ENCODE measurements around the gene ZNRF3.
"Not testable (repeated sequence)": the region's sequence is repeated elsewhere in the genome, so short reads cannot be mapped to it uniquely, and the experiment has no call there.

The ZNRF3 gene

DNA sequence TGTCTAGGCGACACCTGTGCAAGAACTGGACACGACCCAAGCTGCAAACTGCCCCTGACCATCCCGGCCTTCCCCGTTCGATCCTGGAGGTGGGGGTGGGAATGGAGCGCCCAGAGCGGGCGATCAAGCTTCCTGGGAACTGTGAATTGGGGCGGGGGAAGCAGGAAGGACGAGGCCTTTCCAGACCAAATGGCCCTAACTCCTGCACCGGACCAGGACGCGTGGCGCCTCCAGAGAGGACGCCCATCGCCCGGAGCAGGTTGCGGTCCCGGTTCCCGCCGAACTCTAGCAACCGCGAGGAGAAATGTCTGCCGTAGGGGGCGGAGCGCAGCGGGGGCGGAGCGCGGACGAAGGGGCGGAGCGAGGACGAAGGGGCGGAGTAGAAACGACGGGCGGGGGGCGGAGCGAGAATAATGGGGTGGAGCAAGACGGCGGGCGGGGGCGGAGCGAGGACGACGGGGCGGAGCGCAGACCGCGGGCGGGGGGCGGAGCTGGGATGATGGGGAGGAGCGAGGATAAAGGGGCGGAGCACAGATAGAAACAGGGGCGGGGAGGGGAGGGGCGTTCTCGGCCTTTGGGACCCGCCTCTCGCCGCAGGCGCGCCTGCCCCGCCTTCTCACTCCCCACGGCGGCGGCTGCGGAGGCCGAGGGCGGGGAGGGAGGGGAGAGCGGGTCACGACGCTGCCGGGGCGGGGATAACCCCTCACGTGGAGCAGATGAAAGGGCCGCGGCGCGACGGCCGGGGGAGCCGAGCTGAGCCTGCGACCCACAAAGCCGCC, at the start of gene ZNRF3:
Gene ZNRF3 (plus strand): TSS at position 695 of the 779 bp plus-strand sequence. CDS start 195 bp downstream, outside the sequence.
- peak; percentile 96 for DNase-seq (ENCODE audit: low spot score)

DNA sequence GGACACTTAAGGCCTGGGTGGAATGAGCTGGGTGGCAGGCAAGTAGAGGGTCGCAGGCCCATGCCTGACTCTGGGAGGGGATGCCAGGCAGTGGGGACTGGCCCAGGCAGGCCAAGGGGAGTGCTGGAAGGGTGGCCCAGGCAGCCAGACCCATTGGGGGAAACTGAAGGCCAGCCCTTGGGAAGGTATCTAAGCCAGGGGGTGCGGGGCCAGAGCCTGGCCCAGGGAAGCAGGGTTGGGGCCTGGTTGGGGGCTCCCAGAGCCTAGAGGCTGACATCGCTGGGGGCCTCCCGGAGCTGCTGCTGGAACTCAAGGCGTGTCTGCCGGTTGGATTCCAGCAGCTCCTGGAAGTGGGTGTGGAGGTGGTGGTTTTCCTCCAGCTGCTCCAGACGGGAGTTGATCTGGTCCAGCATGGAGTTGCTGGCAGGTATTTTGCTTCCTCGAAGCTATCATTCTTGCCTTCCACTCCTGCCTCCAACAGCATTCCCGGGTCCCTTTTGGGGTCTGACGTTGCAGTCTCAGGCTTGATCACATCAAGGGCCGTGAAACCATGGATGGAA, 47.7 kb upstream of the ZNRF3 start:
- DNase-seq (ENCODE audit: low spot score) = no peak

DNA sequence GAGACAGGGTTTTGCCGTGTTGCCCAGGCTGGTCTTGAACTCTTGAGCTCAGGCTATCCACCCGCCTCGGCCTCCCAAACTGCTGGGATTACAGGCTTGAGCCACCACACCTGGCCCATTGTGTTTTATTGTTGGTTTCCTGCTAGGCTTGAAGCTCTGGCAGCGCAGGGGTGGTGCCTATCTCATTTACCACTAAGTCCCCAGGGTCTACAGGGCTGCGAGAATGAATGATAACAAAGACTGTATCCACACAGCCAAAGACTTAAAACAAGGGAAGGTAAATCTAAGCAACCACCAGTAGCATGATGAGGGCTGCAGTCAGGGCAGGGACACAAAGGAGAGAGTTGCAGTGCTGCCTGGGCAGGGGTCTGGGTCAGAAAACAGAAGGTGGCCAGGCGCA, 45.7 kb upstream of the ZNRF3 start:
- no peak for DNase-seq (ENCODE audit: low spot score)

DNA sequence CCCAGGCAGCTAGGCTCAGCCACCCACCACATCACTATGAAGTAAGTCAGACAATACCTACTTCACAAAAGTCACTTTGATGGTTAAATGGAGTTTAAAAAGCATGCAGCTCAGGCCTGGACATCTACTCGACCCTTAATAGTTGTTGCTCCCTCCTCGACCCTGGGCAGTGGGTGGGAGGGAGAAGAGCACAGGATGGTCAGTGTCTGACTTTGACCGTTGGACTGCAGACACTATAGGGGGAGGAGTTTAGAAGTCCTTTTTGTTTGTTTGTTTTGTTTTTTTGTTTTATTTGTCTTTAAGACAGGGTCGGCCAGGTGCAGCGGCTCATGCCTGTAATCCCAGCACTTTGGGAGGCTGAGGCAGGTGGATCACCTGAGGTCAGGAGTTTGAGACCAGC, 44.4 kb upstream of the ZNRF3 start:
- no peak for DNase-seq (ENCODE audit: low spot score)

DNA sequence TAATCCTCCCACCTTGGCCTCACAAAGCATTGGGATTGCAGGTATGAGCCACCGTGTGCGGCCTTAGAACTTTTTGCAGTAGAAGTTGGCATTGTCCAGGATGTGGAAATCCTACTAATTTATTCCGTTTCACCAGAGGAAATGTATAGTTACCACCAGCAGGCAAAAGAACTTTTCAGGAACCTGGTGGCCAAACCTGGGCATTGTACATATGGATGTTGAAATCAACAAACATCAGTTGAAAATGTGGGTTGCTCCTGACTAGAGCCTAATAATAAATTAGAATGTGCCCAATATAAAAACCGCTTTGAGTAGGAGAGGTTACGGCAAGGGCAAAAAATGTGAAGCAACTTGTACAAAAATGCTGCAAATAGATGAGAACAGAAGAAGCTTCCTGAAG, 42.3 kb upstream of the ZNRF3 start:
- DNase-seq (ENCODE audit: low spot score) = no peak

DNA sequence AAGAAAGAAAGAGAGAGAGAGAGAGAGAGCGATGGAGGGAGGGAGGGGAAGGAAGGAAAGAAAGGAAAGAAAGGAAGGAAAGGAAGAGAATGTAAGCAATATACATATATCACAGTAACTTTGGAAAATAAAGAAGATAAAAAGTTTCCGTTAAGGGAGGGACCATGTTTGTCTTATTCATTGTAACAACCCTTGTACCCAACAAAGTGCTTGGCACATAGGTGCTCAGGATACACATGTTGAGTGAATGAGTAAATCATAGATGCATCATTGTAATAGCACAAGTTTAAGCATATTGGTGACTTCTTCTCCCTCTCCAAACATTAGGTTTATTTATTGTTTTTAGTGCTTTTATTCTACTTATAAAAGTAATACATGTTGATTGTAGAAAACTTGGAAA, 39.7 kb upstream of the ZNRF3 start:
- no peak for DNase-seq (ENCODE audit: low spot score)

DNA sequence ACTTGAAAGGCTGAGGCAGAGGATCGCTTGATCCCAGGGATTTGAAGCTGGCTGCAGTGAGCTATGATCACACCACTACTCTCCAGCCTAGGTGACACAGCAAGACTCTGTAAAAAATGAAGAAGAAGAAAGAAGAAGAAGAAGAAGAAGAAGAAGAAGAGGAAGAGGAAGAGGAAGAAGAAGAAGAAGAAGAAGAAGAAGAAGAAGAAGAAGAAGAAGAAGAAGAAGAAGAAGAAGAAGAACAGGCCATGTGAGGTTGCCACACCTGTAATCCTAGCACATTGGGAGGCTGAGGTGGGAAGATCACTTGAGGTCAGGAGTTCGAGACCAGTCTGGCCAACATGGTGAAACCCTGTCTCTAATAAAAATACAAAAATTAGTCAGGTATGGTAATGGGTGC, 39.1 kb upstream of the ZNRF3 start:
- not testable (repeated sequence) for DNase-seq (ENCODE audit: low spot score)

DNA sequence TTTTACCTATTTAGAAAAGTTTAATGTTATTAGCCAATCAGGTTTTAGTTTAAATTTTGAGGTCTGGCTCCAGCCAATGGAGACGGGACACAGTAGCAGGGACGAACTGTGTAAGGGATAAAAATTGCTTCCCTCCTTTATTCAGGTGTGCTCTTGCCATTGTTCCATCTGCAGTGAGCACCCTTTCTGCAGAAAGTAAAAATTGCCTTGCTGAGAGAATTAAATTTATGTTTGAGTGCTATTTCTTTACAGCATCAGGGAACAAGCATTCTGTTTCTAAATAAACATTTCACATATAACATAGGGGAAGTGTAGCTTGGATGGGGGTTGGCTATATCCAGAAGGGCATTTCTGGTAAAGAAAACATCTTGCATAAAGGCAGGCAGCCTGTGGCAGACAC, 36.4 kb upstream of the ZNRF3 start:
- DNase-seq (ENCODE audit: low spot score) = no peak

DNA sequence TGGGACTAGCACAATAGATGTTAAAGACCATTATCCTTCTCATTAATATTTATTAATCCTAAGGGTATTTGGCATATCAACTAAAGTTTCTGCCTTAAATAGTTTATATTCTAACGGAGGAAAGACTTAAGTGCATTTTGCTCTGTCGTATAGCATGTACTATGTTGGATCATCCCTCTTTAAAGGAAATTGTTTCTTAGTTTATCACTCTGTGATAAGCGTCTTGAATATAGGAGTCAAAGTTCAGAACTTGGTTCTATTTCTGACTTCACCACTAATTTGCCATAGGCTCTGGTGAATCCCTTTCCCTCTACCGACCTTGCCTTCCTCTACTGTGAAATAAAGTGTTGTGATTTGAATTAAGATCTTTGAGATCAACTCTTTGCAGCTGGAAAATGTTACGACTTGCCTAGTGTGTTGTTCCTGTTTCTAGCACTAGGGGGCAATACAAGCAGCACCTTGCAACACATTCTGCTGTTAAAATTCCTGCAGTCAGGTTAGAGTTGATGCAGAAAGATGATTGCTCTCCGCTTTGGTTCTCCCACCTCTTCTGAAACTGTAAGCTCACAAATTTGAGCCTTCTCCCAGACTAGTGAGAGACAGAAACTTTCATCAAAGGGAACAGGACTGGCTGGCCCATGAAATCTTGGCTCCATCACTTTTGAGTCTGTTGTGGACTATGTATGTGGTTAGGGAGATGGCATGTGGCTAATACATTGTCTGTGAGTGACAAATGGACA, 27.8 kb upstream of the ZNRF3 start:
- DNase-seq (ENCODE audit: low spot score) = peak; percentile 89

DNA sequence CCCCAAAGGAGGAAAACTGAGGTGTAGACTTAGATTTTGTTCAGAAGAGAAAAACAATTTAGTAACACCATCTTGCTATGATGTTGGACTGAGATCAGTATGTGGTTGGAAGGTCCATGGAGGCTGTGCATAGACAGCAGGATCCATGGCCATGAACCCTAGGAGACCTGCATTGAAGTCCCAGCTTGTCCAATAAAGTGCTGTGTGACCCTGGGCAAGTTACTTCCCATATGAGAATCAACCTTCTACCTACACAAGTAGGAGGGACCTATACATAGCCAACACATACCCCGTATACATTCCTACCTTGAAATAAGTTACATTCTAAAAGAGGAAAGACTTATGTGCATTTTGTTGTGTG, 27.3 kb upstream of the ZNRF3 start:
- DNase-seq (ENCODE audit: low spot score) = no peak

DNA sequence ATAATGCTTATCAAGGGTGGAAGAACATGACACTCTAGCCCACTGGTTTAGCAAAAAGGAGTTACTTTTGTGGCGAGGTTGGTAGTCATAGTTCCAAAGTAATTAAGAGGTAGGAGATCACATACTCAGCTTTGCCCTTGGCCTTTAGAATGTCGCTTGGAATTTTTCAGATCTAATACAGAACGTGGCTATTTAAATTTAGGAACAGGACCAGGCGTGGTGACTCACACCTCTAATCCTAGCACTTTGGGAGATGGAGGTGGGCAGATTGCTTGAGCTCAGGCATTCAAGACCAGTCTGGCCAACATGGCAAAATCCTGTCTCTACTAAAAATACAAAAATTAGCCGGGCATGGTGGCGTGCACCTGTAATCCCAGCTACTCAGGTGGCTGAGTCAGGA, 26.1 kb upstream of the ZNRF3 start:
- DNase-seq (ENCODE audit: low spot score) = no peak

DNA sequence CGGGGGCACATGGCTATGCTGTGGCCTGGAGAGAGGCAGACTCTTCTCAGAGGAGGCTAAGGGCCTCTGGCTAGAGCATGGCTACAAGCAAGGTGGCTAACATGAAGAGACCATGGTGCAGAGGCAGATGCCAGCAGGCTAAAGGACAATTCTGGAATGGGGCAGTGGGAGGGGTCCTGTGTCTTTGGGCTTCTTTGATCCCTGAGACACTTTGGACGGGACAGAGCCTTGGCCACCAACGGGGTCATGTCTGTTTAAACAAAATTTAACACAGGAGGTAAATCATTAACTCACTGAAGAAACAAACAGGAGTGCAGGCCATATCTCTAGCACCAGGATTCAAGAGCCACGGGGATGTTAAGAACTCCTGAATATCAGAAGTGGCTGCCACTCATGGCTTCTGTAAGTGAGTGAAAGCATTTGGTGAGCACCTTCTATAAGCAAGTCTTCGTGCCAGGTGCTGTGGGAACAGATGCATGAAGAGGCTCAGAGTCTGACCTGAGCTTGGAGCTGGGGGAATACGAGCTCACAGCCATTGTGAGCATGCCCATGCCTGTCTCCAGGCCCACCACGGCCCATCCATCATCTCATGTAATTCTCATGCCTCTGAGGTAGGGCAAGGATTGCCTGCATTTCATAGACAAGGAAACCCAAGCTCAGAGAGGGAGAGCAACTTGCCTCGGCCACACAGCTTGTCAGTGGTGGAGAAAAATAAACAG, 18.3 kb upstream of the ZNRF3 start:
- DNase-seq (ENCODE audit: low spot score) = no peak

DNA sequence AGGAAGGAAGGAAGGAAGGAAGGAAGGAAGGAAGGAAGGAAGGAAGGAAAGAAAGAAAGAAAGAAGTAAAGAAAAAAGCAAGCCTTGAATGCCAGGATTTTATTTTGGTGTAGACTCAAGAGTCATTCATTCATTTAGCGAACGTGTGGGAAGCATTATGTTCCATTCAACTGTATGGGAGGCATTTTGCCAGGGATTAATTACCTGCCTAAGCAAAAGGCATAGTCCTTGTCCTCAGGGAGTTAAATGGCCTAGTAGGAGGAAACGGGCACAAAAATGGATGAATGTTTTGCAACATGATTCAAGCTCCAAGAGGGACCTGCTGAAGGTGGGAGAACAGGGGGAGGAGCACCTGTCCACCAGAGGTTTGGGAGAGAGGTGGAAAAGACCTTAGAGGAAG, 16.2 kb upstream of the ZNRF3 start:
- DNase-seq (ENCODE audit: low spot score) = no peak

DNA sequence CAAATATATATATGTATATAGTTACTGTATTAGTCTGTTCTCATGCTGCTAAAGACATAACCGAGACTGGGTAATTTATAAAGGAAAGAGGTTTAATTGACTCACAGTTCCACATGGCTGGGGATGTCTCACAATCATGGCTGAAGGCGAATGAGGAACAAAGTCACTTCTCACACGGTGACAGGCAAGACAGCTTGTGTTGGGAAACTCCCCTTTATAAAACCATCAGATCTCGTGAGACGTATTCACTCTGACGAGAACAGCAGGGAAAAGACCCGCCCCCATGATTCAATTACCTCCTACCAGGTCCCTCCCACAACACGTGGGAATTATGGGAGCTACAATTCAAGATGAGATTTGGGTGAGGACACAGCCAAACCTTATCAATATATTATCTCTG, 15.0 kb upstream of the ZNRF3 start:
- DNase-seq (ENCODE audit: low spot score) = not testable (repeated sequence)

DNA sequence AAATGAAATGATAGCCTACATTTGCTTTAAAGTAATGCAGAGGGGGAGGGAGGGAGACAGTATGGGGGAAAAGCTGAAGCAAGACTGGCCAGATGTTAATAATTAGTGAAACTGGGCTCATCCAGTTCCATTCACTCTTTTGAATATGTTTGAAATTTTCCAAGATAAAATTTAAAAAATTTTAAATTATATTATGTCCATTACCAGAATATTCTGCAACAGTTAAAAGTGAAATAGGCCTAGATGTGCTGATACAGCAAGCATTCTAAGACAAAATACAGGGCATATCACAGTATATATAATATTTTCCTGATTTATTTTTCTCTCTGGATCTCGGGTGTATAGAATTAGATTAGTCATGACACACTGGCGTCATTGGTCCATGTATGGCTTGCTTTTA, 13.6 kb upstream of the ZNRF3 start:
- no peak for DNase-seq (ENCODE audit: low spot score)

DNA sequence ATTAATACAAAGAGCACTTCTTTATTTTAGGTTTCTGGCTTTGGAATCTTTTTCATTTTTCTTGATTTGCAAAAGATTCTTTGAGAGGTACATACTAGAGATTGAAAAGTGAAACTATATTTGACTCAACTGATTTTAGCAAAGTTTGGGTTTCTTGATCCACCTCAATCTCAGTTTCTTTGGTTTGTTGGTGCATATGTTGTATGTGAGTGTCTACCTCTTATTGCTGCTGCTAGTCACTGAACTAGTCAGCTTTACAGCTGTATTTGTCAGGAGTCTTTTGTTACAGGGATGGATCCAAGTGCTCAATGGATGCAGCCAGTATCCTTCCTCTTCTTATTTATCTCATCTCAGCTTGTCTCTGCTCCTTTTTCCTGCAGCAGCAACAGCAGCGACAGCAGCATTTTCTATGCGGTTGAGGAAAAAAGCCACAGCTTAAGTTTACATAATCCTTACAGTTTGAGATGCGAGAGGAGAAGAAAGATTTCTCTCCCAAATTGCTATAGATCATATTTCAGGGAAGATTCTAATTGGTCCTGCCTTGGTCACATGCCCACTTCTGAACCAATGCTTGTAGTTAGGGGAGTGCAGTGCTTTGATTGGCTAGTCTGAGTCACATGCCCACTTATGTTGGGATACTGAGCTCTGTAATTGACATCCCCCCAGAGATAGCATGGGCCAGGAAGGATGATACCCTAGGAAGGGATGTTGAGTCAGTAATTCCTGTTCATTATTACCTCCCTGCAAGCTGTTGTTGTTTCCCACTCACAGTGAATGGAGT, 10.0 kb upstream of the ZNRF3 start:
- no peak for DNase-seq (ENCODE audit: low spot score)

DNA sequence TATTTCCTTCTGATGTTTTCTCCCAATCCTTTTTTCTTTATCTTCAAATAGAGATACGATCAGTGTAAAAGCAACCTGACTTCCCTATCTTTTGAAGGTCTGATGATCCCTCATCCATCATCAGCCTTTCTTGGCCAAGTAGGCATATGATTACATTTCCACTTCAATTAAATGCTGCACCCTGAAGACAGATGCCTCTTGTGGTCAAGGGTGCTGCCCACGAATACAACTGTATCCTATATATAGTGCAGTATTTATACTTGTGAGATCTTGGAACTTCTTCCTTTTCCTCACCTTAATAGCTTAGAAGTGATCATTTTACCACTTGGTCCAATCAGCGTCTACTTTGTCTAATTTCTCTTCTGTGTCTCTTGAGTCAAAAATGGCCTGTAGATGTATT, 9.3 kb upstream of the ZNRF3 start:
- no peak for DNase-seq (ENCODE audit: low spot score)

DNA sequence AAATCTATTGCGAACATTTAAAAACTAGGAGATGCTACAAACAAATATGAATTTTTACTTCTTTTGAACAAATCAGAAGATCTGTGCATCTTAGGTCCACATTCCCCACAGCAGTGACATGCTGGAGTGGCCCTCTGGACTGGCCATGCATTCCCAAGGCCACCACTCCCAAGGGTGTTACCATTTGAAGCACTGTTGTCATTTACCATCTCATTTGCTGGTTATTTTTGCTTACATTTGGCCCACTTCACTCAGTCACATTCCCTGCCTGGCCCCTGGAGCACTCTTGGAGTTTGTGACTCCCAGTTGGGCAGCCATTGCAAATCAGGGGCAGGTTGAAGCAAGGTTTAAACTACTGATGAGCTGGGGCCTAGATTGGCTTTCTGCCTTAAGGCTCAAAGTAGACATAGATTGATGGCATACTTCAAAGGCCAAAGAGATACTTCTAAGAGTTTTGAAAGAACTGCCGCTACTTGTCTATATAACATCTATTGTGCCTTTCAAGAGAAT, 8.5 kb upstream of the ZNRF3 start:
- no peak for DNase-seq (ENCODE audit: low spot score)

DNA sequence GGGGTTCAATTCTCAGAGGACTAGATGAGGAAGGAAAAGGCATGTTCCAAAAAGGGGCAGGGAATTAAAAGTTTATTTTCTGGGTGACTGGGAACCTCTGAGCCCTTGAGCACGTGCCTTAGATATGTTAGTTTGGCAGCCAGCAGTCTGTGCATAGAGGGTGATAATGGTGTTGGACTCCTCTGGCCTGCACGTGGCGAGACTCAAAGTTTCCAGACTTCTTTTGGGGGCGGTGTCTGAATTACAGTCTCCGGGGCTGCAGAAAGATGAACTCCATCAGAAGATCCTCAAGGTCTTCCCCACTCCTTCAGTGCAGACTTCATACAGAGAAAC, 861 bp upstream of the ZNRF3 start:
- peak; percentile 21 for DNase-seq (ENCODE audit: low spot score)

DNA sequence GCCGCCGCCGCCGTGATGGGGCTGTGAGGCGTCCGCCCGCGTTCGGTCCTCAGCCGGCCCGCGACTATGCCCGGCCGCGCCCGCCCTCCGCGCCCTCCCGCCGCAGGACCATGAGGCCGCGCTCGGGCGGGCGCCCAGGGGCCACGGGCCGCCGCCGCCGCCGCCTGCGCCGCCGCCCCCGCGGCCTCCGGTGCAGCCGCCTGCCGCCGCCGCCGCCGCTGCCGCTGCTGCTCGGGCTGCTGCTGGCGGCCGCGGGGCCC, 215 bp downstream of the ZNRF3 start:
- no peak for DNase-seq (ENCODE audit: low spot score)

DNA sequence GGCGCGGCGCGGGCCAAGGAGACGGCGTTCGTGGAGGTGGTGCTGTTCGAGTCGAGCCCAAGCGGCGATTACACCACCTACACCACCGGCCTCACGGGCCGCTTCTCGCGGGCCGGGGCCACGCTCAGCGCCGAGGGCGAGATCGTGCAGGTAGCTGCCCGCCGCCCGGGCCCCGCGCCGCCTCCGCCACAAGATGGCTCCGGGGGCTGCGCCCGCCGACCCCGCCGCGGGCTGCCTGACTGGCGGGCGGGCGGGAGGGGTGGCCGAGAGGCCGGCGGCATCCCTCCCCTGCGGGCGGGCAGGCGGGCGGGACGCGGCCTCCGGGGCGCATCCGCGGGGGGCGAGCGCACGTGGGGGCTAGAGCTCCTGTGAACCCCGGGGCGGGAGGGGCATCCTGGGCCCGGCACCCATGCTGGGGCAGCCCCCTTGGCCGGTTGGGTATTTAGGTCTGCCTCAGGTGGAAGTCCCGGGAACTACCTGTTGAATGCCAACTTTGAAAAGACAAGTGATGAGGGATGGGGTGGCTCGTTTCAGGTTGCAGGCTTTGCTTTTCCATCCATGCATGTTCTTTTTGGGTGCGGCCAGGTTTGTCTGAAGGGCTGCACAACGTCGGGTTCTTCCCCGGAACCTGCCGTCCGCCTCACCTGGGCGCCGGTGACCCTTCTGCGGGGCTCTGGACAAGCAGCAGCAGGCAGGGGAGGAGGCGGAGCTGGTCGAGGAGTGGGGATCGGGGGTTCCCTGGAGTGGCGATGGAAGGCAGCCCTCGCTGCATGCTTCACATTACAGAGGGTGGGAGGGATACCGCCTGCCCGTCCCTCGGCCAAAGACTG, 760 bp downstream of the ZNRF3 start:
- DNase-seq (ENCODE audit: low spot score) = no peak

Data from COLO829 (cell line).